ENCODE data around the gene PM20D1. TPM values are rescaled to one million over a fixed set of nuclear protein-coding genes. Genes with fewer than 3 reads are reported as not detected.

The PM20D1 gene
- total and polyA plus RNA-seq, 4 experiments from 2014 or later, result 1.4 to 1.9 (median 1.8) TPM

GRCh38 chr1:205785446-205785845 is 64.5 kb downstream of the PM20D1 start:
- H3K27me3 Mint-ChIP-seq, result no peaks in the 10 kb centered on the region

GRCh38 chr1:205783904-205784303 is 66.0 kb downstream of the PM20D1 start:
- ChIA-PET CTCF (ENCODE audit: partially characterized antibody) (interaction anchor here (1.5 to 2.7 kb wide), 2 partner anchors 73 to 194 kb away, joined by 9 to 10 read pairs; no protein-coding TSS in a partner anchor), POLR2A (ENCODE audit: partially characterized antibody) (interaction anchor here (1.2 kb wide), 1 partner anchor 9 kb away, joined by 5 read pairs; the partner anchor contains the start of gene RAB29)
- H3K36me3 ChIP-seq (ENCODE audit: insufficient read depth, low read length), result no peaks in the 10 kb centered on the region
- H3K27ac ChIP-seq (ENCODE audit: low read depth, low read length), result no peak overlapping the region
- Mint-ChIP-seq H3K9me3 (no peaks in the 10 kb centered on the region), H3K4me1 (peaks cover 7 to 12% (median 10%) of the 10 kb centered on the region in 4 donors), H3K27ac (peak overlapping the region in 1 of 7 donors; percentile 22), H3K4me3 (no peak overlapping the region), H3K36me3 (no peaks in the 10 kb centered on the region), H3K27me3 (no peaks in the 10 kb centered on the region)
- no peaks in the 10 kb centered on the region for H3K27me3 ChIP-seq (ENCODE audit: insufficient read depth, low read length)
- intact Hi-C loops (cut with micrococcal nuclease), result no loop called here
- H3K4me3 ChIP-seq (ENCODE audit: low read length in 2 of 2), result no peak overlapping the region
- peaks cover 8% of the 10 kb centered on the region for H3K4me1 ChIP-seq (ENCODE audit: insufficient read depth, low read length)
- H3K9me3 ChIP-seq (ENCODE audit: control insufficient read depth in 1 of 2, low read length in 2 of 2), result no peaks in the 10 kb centered on the region
- no peak for DNase-seq

More at GRCh38 chr1:205785446-205785845, 64.5 kb downstream of the PM20D1 start:
- no peak for DNase-seq
- peaks cover 7 to 12% (median 10%) of the 10 kb centered on the region in 4 donors for H3K4me1 Mint-ChIP-seq
- H3K9me3 Mint-ChIP-seq, result no peaks in the 10 kb centered on the region
- POLR2A ChIA-PET (ENCODE audit: partially characterized antibody), result no interaction called here
- H3K9me3 ChIP-seq (ENCODE audit: control insufficient read depth in 1 of 2, low read length in 2 of 2), result no peaks in the 10 kb centered on the region
- H3K27me3 ChIP-seq (ENCODE audit: insufficient read depth, low read length), result no peaks in the 10 kb centered on the region
- no peak overlapping the region for H3K27ac Mint-ChIP-seq
- H3K36me3 Mint-ChIP-seq, result peaks cover 13 to 15% of the 10 kb centered on the region in 2 donors
- no peak overlapping the region for H3K27ac ChIP-seq (ENCODE audit: low read depth, low read length)
- intact Hi-C loops (cut with micrococcal nuclease), result no loop called here
- CTCF ChIA-PET (ENCODE audit: partially characterized antibody), result interaction anchor here (1.0 to 13.5 kb wide), 6 partner anchors 13 to 194 kb away, joined by 3 to 268 read pairs (median 10); no protein-coding TSS in a partner anchor
- no peak overlapping the region for H3K4me3 ChIP-seq (ENCODE audit: low read length in 2 of 2)
- H3K4me1 ChIP-seq (ENCODE audit: insufficient read depth, low read length), result peaks cover 8% of the 10 kb centered on the region
- H3K36me3 ChIP-seq (ENCODE audit: insufficient read depth, low read length), result no peaks in the 10 kb centered on the region
- H3K4me3 Mint-ChIP-seq, result no peak overlapping the region

- peaks cover 7 to 12% (median 10%) of the 10 kb centered on the region in 4 donors for H3K4me1 Mint-ChIP-seq
- intact Hi-C loops (cut with micrococcal nuclease), result no loop called here
- DNase-seq, result no peak
- H3K27ac Mint-ChIP-seq, result peak overlapping the region in 1 of 7 donors; percentile 59
- no peak overlapping the region for H3K4me3 Mint-ChIP-seq
- H3K4me3 ChIP-seq (ENCODE audit: low read length in 2 of 2), result no peak overlapping the region
- no peak overlapping the region for H3K27ac ChIP-seq (ENCODE audit: low read depth, low read length)
- H3K9me3 ChIP-seq (ENCODE audit: control insufficient read depth in 1 of 2, low read length in 2 of 2), result no peaks in the 10 kb centered on the region
- peaks cover 8% of the 10 kb centered on the region for H3K4me1 ChIP-seq (ENCODE audit: insufficient read depth, low read length)
- ChIA-PET POLR2A (ENCODE audit: partially characterized antibody) (interaction anchor here (0.8 to 0.9 kb wide), 2 partner anchors 8 to 34 kb away, joined by 3 to 4 read pairs; partner anchors contain the start of genes NUCKS1 and RAB29), CTCF (ENCODE audit: partially characterized antibody) (interaction anchor here (0.9 to 2.4 kb wide), 7 partner anchors 11 to 195 kb away, joined by 3 to 33 read pairs (median 5); no protein-coding TSS in a partner anchor)
- no peaks in the 10 kb centered on the region for H3K27me3 Mint-ChIP-seq
- no peaks in the 10 kb centered on the region for H3K36me3 Mint-ChIP-seq
- no peaks in the 10 kb centered on the region for H3K27me3 ChIP-seq (ENCODE audit: insufficient read depth, low read length)
- no peaks in the 10 kb centered on the region for H3K36me3 ChIP-seq (ENCODE audit: insufficient read depth, low read length)
- no peaks in the 10 kb centered on the region for H3K9me3 Mint-ChIP-seq
Measured at GRCh38 chr1:205783433-205783795, 66.5 kb downstream of the PM20D1 start.

- H3K36me3 ChIP-seq (ENCODE audit: insufficient read depth, low read length), result no peaks in the 10 kb centered on the region
- CTCF ChIA-PET (ENCODE audit: partially characterized antibody), result interaction anchor here (0.6 to 2.4 kb wide), 13 partner anchors 8 to 195 kb away, joined by 3 to 33 read pairs (median 4); no protein-coding TSS in a partner anchor
- no peak overlapping the region for H3K4me3 ChIP-seq (ENCODE audit: low read length in 2 of 2)
- H3K4me1 Mint-ChIP-seq, result peaks cover 7 to 12% (median 10%) of the 10 kb centered on the region in 4 donors
- H3K4me3 Mint-ChIP-seq, result peak overlapping the region in 2 of 8 donors; percentile 6 to 11
- peak in 2 of 5 donors; percentile 31 to 38 for DNase-seq
- peaks cover 8% of the 10 kb centered on the region for H3K4me1 ChIP-seq (ENCODE audit: insufficient read depth, low read length)
- H3K9me3 ChIP-seq (ENCODE audit: control insufficient read depth in 1 of 2, low read length in 2 of 2), result no peaks in the 10 kb centered on the region
- no peaks in the 10 kb centered on the region for H3K27me3 ChIP-seq (ENCODE audit: insufficient read depth, low read length)
- POLR2A ChIA-PET (ENCODE audit: partially characterized antibody), result interaction anchor here (0.8 to 1.5 kb wide), 6 partner anchors 8 to 191 kb away, joined by 3 to 4 read pairs (median 4); partner anchors contain the start of genes ELK4, NUCKS1 and RAB29
- H3K36me3 Mint-ChIP-seq, result no peaks in the 10 kb centered on the region
- intact Hi-C loops (cut with micrococcal nuclease), result loop anchor here (1.0 kb wide), 1 partner anchor 124 kb away; no protein-coding TSS in a partner anchor
- H3K27ac ChIP-seq (ENCODE audit: low read depth, low read length), result no peak overlapping the region
- no peaks in the 10 kb centered on the region for H3K9me3 Mint-ChIP-seq
- H3K27me3 Mint-ChIP-seq, result no peaks in the 10 kb centered on the region
- H3K27ac Mint-ChIP-seq, result peak overlapping the region in 4 of 7 donors; percentile 5 to 76 (median 42)
Measured at GRCh38 chr1:205782627-205783432, 67.1 kb downstream of the PM20D1 start.

GRCh38 chr1:205780335-205780734 is 69.6 kb downstream of the PM20D1 start:
- Mint-ChIP-seq H3K27me3 (no peaks in the 10 kb centered on the region), H3K4me1 (peaks cover 16 to 30% (median 22%) of the 10 kb centered on the region in 4 donors), H3K9me3 (no peaks in the 10 kb centered on the region), H3K4me3 (no peak overlapping the region), H3K27ac (no peak overlapping the region), H3K36me3 (peaks cover 0 to under 1% of the 10 kb centered on the region in 2 donors)
- Histone ChIP-seq H3K27ac (ENCODE audit: low read depth, low read length) (no peak overlapping the region), H3K36me3 (ENCODE audit: insufficient read depth, low read length) (no peaks in the 10 kb centered on the region), H3K4me1 (ENCODE audit: insufficient read depth, low read length) (peaks cover 20% of the 10 kb centered on the region), H3K9me3 (ENCODE audit: control insufficient read depth in 1 of 2, low read length in 2 of 2) (no peaks in the 10 kb centered on the region), H3K4me3 (ENCODE audit: low read length in 2 of 2) (no peak overlapping the region), H3K27me3 (ENCODE audit: insufficient read depth, low read length) (no peaks in the 10 kb centered on the region)
- intact Hi-C loops (cut with micrococcal nuclease), result no loop called here
- ChIA-PET POLR2A (ENCODE audit: partially characterized antibody) (no interaction called here), CTCF (ENCODE audit: partially characterized antibody) (no interaction called here)
- no peak for DNase-seq

Other genes with a start within 250 kb of the PM20D1 start
- gene ELK4, start 218.1 kb downstream of the PM20D1 start, total RNA-seq, result 100 to 1,000 TPM; 166 to 194 TPM
- 1 to 10 TPM; 3.2 to 6.6 TPM for gene ELK4, start 218.1 kb downstream of the PM20D1 start, polyA plus RNA-seq
- gene SLC45A3, start 169.6 kb downstream of the PM20D1 start, total RNA-seq, result under 1 TPM; 0.09 to 0.19 TPM
- not detected for gene SLC45A3, start 169.6 kb downstream of the PM20D1 start, polyA plus RNA-seq
- 100 to 1,000 TPM; 111 to 117 TPM for gene NUCKS1, start 100.0 kb downstream of the PM20D1 start, total RNA-seq
- 10 to 100 TPM in 1 of 2 donors, 1 to 10 TPM in 1; 9.0 to 13.3 TPM for gene NUCKS1, start 100.0 kb downstream of the PM20D1 start, polyA plus RNA-seq
- gene RAB29, start 74.7 kb downstream of the PM20D1 start, total RNA-seq, result 10 to 100 TPM; 59.7 to 62.0 TPM
- gene RAB29, start 74.7 kb downstream of the PM20D1 start, polyA plus RNA-seq, result 100 to 1,000 TPM in 1 of 2 donors, 10 to 100 TPM in 1; 96.6 to 102 TPM
- 10 to 100 TPM; 26.1 to 26.3 TPM for gene SLC41A1, start 36.9 kb downstream of the PM20D1 start, total RNA-seq
- 10 to 100 TPM in 1 of 2 donors, 1 to 10 TPM in 1; 9.1 to 14.3 TPM for gene SLC41A1, start 36.9 kb downstream of the PM20D1 start, polyA plus RNA-seq
- not detected for gene SLC26A9, start 93.3 kb upstream of the PM20D1 start, total RNA-seq
- not detected for gene SLC26A9, start 93.3 kb upstream of the PM20D1 start, polyA plus RNA-seq
- 1 to 10 TPM in 1 of 2 experiments, under 1 TPM in 1; 0.78 to 1.2 TPM for gene RAB7B, start 153.3 kb upstream of the PM20D1 start, total RNA-seq
- not detected for gene RAB7B, start 153.3 kb upstream of the PM20D1 start, polyA plus RNA-seq
- gene CTSE, start 173.8 kb upstream of the PM20D1 start, total RNA-seq, result not detected
- not detected for gene CTSE, start 173.8 kb upstream of the PM20D1 start, polyA plus RNA-seq
- gene RHEX, start 203.0 kb upstream of the PM20D1 start, total RNA-seq, result under 1 TPM; 0.55 TPM
- gene RHEX, start 203.0 kb upstream of the PM20D1 start, polyA plus RNA-seq, result under 1 TPM in 1 of 2 donors, not detected in 1; 0.30 TPM